RWPE2 (cell line): Measurements from ENCODE around the gene DIP2C.

Experiments used
- ATAC-seq: fragments of 200-7000 bp; cut with Tn5 transposase; 3 replicates; pipeline ENCODE4 v1.9.1; 2021; ENCODE audit warnings: low read depth
- DNase-seq: peaks from one replicate; pipeline ENCODE4 v3.0.0-alpha.2; 2020; ENCODE audit warnings: low spot score
- H3K27ac ChIP-seq: fragments of 450-650 bp; 2 replicates; pipeline ENCODE4 v1.5.1; 2017; ENCODE audit warnings: mild to moderate bottlenecking; ENCODE audit not compliant: poor library complexity, severe bottlenecking
- H3K27me3 ChIP-seq: fragments of 250-450 bp; sonication (Bioruptor Pico); 2 replicates; pipeline ENCODE4 v1.5.1; 2021; ENCODE audit warnings: mild to moderate bottlenecking, moderate library complexity; ENCODE audit not compliant: insufficient read depth, poor library complexity, severe bottlenecking
- H3K36me3 ChIP-seq: fragments of 250-450 bp; sonication (Bioruptor Pico); 2 replicates; pipeline ENCODE4 v1.5.1; 2020; ENCODE audit warnings: low read depth, mild to moderate bottlenecking, moderate library complexity
- H3K4me1 ChIP-seq: fragments of 250-450 bp; sonication (Bioruptor Pico); 2 replicates; pipeline ENCODE4 v1.5.1; 2021; ENCODE audit warnings: mild to moderate bottlenecking, moderate library complexity; ENCODE audit not compliant: insufficient read depth, poor library complexity, severe bottlenecking
- H3K4me3 ChIP-seq: fragments of 250-450 bp; sonication (Bioruptor Pico); 2 replicates; pipeline ENCODE4 v1.5.1; 2021; ENCODE audit warnings: mild to moderate bottlenecking, moderate library complexity; ENCODE audit not compliant: severe bottlenecking
- H3K9me3 ChIP-seq: fragments of 250-450 bp; sonication (Bioruptor Pico); 2 replicates; pipeline ENCODE4 v1.5.1; 2021; ENCODE audit warnings: mild to moderate bottlenecking, moderate library complexity; ENCODE audit not compliant: severe bottlenecking
- TF ChIP-seq, protein P1 (sequence below): fragments of 450-650 bp; IDR thresholded peaks from one replicate; pipeline ENCODE4 v1.5.1; 2017; ENCODE audit warnings: mild to moderate bottlenecking, moderate library complexity; ENCODE audit not compliant: poor library complexity, severe bottlenecking

The DIP2C gene

DNA sequence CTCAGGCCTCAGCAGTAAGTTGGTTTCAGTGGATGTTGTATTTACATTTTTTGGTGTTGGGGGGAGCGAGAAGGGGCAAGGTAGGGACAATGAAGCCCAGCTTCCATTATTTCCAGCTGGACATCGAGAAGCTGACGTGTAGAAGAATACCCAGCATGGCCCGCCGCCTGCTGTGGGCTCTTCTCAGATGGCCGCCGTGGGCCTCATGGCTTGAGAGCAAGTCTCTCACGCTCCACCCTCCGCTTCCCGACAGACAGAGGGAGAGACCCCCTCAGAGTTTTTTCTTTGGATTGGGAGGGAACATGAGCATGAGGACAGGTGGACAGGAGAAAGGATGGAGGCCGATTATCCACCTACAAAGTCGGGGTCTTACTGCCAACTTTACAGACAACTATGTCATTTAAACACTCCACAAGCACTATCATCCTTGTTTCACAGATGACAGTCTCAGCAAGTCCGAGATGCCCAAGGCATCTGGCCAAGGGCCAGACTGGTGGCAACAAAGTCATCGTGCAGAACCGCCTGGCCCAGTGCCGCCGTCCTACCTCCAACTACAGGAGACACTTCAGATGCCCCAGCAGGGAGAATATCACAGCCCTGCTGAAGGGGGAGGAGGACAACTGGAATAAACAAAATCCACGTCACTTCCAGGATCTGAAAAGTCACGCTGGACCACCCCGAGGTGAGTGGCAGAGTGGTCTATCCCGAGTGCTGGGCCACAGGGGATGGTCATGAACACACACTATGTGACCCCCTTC, 195.9 kb downstream of the DIP2C start:
- H3K27ac ChIP-seq = no peak overlapping the region
- no peaks in the 10 kb centered on the region for H3K36me3 ChIP-seq
- H3K27me3 ChIP-seq = no peaks in the 10 kb centered on the region
- DNase-seq (peak; percentile 31), ATAC-seq (no peak)
- TF ChIP-seq, protein P1, sequence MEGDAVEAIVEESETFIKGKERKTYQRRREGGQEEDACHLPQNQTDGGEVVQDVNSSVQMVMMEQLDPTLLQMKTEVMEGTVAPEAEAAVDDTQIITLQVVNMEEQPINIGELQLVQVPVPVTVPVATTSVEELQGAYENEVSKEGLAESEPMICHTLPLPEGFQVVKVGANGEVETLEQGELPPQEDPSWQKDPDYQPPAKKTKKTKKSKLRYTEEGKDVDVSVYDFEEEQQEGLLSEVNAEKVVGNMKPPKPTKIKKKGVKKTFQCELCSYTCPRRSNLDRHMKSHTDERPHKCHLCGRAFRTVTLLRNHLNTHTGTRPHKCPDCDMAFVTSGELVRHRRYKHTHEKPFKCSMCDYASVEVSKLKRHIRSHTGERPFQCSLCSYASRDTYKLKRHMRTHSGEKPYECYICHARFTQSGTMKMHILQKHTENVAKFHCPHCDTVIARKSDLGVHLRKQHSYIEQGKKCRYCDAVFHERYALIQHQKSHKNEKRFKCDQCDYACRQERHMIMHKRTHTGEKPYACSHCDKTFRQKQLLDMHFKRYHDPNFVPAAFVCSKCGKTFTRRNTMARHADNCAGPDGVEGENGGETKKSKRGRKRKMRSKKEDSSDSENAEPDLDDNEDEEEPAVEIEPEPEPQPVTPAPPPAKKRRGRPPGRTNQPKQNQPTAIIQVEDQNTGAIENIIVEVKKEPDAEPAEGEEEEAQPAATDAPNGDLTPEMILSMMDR = no peak
- no peaks in the 10 kb centered on the region for H3K4me1 ChIP-seq
- no peak overlapping the region for H3K4me3 ChIP-seq
- no peaks in the 10 kb centered on the region for H3K9me3 ChIP-seq

DNA sequence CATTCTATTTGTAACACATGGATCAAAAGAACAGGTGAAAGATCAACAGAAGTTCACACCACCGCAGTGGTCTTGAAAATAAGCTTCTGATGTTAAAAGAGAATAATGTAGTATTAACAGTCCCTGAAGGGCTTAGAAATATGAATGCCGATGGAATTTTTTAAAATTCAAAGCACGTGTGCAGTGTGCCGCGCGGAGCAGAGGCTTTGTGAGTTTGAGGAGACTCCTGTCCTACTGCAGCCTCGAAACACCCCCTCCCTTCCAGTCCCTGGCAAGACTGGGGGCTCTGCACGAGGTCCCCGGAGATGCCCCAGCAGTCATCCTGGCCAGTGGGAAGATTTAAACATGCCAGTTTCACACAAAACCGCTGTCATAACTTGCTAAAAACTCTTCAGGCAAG, 196.6 kb downstream of the DIP2C start:
- Histone ChIP-seq H3K4me3 (no peak overlapping the region), H3K27me3 (no peaks in the 10 kb centered on the region), H3K36me3 (no peaks in the 10 kb centered on the region), H3K4me1 (no peaks in the 10 kb centered on the region), H3K9me3 (no peaks in the 10 kb centered on the region), H3K27ac (no peak overlapping the region)
- peak; percentile 16 for DNase-seq
- TF ChIP-seq, protein P1 = no peak
- no peak for ATAC-seq

DNA sequence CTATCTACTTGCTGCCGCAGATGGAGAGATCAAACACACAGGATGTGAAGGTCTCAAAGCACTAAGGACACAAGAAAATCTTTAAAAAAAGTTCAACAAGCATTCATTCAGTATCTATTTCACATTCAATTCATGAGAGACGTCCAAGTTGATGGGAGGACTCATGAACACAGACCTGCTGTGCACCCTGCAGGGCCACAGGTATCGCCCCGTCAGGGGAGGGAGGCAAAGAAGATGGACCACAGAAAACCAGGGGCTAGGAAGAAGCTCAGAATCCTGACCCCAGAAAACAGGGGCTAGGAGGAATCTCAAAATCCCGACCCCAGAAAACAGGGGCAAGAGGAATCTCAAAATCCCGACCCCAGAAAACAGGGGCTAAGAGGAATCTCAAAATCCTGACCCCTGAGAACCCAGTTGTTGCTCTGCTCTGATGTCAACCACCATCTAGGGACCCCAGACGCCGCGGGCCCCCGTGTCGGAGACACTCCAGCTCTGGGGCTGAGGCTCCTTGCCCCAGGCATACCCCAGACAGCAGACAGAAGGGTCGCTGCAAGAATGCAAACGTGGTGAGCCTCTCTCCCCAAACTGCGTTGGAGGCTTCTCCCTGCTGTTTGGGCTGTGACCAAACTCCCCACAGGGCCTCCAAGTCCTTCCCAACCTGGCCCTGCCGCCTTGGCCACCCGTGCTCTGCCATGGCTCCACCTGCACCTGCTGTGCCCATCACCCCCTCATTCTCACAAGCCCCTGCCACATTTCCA, 197.6 kb downstream of the DIP2C start:
- DNase-seq (peak; percentile 24), ATAC-seq (no peak)
- Histone ChIP-seq H3K27ac (no peak overlapping the region), H3K9me3 (no peaks in the 10 kb centered on the region), H3K27me3 (no peaks in the 10 kb centered on the region), H3K4me1 (no peaks in the 10 kb centered on the region), H3K36me3 (no peaks in the 10 kb centered on the region), H3K4me3 (no peak overlapping the region)
- TF ChIP-seq, protein P1 = no peak

DNA sequence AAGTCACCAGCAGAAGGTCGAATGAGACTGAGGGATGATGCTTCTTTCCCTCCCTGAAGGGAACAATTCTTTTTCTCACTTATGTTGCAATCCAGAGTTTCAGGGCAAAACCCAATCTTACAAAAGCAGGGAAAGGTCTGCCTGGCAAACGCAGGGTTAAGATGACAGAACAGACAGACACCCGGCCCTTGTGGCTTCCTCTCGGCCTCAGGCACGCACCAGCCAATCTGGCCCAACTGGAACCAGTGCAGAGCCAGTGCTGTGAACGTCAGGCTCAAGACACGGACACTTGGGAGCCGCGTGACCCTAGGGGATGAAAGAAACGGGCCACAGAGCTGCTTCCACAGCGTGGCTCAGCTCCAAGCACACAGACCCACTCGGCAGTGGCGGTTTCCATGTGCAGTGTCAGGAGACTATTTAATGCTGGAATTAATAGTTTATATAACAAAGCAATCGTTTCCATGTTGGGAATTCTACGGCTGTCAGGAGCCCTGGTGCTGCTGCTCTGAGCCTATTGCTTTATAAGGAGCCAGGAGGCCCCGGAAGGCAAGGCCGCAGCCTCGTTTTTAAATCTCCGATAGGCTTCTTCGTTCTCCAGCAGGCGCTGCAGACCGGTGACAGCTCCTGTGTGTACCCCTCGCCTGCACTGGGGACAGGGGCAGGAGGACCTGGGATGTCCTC, 198.4 kb downstream of the DIP2C start:
- Histone ChIP-seq H3K27me3 (no peaks in the 10 kb centered on the region), H3K4me3 (no peak overlapping the region), H3K9me3 (no peaks in the 10 kb centered on the region), H3K27ac (no peak overlapping the region), H3K36me3 (no peaks in the 10 kb centered on the region), H3K4me1 (no peaks in the 10 kb centered on the region)
- TF ChIP-seq, protein P1 = no peak
- DNase-seq (peak; percentile 20), ATAC-seq (no peak)
